ENCODE results near the gene B3GALT4.

DNA sequence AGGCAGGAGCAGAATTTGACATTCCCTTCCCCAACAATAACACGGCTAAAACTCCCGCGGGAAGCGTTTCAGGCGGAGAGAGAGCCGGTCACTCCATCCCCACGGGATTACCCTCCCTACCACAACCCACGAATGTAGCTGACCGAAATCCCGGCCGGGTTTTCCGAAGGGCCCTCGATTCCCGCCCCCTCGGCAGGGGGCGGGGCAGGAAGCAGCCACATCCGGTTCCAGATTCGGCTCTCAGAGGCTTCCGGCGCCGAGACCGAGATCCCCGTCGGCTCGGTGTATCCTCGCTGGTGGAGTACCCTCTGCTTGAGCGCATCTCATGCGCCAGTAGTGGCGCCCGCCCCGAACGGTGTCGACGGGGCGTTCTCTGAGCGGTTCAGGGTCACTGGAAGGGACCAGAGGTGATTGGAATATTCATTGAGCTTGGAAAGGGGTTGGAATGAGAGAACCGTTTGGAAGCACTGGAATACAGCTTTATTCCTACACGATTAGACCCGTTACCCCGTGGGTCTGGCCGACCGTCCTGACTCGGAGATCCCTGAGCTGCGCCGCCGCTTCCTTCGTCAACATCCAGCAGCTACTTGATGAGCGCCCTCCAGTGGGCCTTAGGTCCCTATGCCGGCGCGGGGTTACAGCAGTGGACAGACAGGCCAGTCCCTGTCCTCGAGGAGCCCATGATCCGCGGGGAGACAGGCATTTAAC, 22.5 kb downstream of the B3GALT4 start:
- peak; percentile 0 to 33; a peak in 1 of 4 replicates for TF ChIP-seq NR2F1 (CRISPR knock-in tag; IDR thresholded peaks at IDR 0.05)
- no peak for TF ChIP-seq PHB2 (IDR thresholded peaks at IDR 0.05; ENCODE audit: partially characterized antibody)
